ENCODE results near the gene TRIM41. TPM values are rescaled to one million over a fixed set of nuclear protein-coding genes. Genes with fewer than 3 reads are reported as not detected.
A peak's percentile ranks its signal among the peaks of the same experiment; 100 is the strongest.

Gene TRIM41
- total and polyA plus RNA-seq, 9 of the 15 experiments (the other 6 are each of a cell fraction or from before 2014, with no cell fraction given) = 1.8 to 47.6 (median 20.9) TPM

DNA sequence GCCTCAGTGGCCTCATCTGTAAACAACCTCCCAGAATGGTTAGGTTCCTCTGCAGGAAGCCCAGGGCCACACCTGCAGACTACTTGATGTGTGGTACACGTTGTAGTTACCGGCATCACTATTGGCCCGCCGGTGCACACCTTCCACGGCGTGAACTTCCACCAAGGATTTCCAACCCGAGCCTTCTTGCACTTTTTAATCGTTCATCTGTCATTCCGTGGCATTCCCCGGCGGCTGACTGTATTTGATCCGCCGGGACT lies 5.3 kb upstream of the TRIM41 start (continued):
- TF ChIP-seq TSHZ1 (CRISPR knock-in tag; IDR thresholded peaks at IDR 0.05) = no peak
- no peak for TF ChIP-seq CBX5 (IDR thresholded peaks at IDR 0.05; ENCODE audit: borderline replicate concordance, low read depth)
- TF ChIP-seq CTCF (IDR thresholded peaks at IDR 0.05 in 2 of 3, conservative IDR thresholded peaks at IDR 0.05 in 1 of 3; ENCODE audit: insufficient read depth in 2 of 3, low read depth in 1 of 3, low read length in 3 of 3) = 0 out of 6 replicates have a peak, but pooled peaks of 1 of the 3 experiments have one; percentile 4
- no peak for TF ChIP-seq ZBTB11 (CRISPR knock-in tag; IDR thresholded peaks at IDR 0.05)
- no peak for TF ChIP-seq RFX1 (IDR thresholded peaks at IDR 0.05)
- TF ChIP-seq GTF2E2 (tag; IDR thresholded peaks at IDR 0.05) = no peak
- TF ChIP-seq PHF8 (IDR thresholded peaks at IDR 0.05; ENCODE audit: borderline replicate concordance, low read length) = no peak
- TF ChIP-seq, protein P1, sequence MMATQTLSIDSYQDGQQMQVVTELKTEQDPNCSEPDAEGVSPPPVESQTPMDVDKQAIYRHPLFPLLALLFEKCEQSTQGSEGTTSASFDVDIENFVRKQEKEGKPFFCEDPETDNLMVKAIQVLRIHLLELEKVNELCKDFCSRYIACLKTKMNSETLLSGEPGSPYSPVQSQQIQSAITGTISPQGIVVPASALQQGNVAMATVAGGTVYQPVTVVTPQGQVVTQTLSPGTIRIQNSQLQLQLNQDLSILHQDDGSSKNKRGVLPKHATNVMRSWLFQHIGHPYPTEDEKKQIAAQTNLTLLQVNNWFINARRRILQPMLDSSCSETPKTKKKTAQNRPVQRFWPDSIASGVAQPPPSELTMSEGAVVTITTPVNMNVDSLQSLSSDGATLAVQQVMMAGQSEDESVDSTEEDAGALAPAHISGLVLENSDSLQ (IDR thresholded peaks at IDR 0.05) = no peak
- TF ChIP-seq PTTG1 (tag; IDR thresholded peaks at IDR 0.05; ENCODE audit: low read depth) = no peak
- peak; percentile 8 for TF ChIP-seq RBM39 (optimal IDR thresholded peaks at IDR 0.05; ENCODE audit: low read depth, low read length)
- TF ChIP-seq BRF1 (IDR thresholded peaks at IDR 0.05; ENCODE audit: borderline replicate concordance, extremely low read depth, insufficient read length) = no peak
- TF ChIP-seq RUNX1 (IDR thresholded peaks at IDR 0.05; ENCODE audit: low read depth) = no peak
- TF ChIP-seq FUS (optimal IDR thresholded peaks at IDR 0.05; ENCODE audit: low read depth, low read length) = no peak
- no peak for TF ChIP-seq MCM2 (IDR thresholded peaks at IDR 0.05; ENCODE audit: low read depth)
- TF ChIP-seq SIN3A (IDR thresholded peaks at IDR 0.05; ENCODE audit: borderline replicate concordance in 2 of 2, control insufficient read depth in 1 of 2, low read depth in 2 of 2, low read length in 2 of 2) = 0 out of 4 replicates have a peak, but pooled peaks of 1 of the 2 experiments have one; percentile 31

All from K562 (cell line).